Skeletal muscle satellite cell (primary cell): ENCODE results near the gene RIPOR3.
"Not testable (repeated sequence)": the region's sequence is repeated elsewhere in the genome, so short reads cannot be mapped to it uniquely, and the experiment has no call there.

Source experiments
- H3K27me3 ChIP-seq: 2 replicates; pipeline ENCODE4 v1.7.0; 2013; ENCODE audit warnings: low read length; ENCODE audit not compliant: control insufficient read depth, insufficient read depth
- H3K36me3 ChIP-seq: 2 replicates; pipeline ENCODE4 v1.7.0; 2013; ENCODE audit warnings: mild to moderate bottlenecking, control low read depth, low read length; ENCODE audit not compliant: insufficient read depth
- H3K4me1 ChIP-seq: 2 replicates; pipeline ENCODE4 v1.7.0; 2013; ENCODE audit warnings: low read length; ENCODE audit not compliant: control insufficient read depth, insufficient read depth
- H3K4me2 ChIP-seq: 2 replicates; pipeline ENCODE4 v1.7.0; 2013; ENCODE audit warnings: mild to moderate bottlenecking, low read length
- H3K4me3 ChIP-seq: 2 replicates; pipeline ENCODE4 v1.7.0; 2013; ENCODE audit warnings: low read length
- H3K9ac ChIP-seq: 2 replicates; pipeline ENCODE4 v1.7.0; 2013; ENCODE audit warnings: mild to moderate bottlenecking, low read depth, low read length, moderate library complexity
- H3K9me3 ChIP-seq: replicated peaks from 2 replicates; pipeline ENCODE4 v1.7.0; 2013; ENCODE audit warnings: mild to moderate bottlenecking, control low read depth, low read length

RIPOR3 gene

GRCh38 chr20:50681359-50682064 lies 9.8 kb downstream of the RIPOR3 start:
- H3K36me3 ChIP-seq, result no peaks in the 10 kb centered on the region
- H3K4me3 ChIP-seq, result no peak overlapping the region
- H3K4me2 ChIP-seq, result no peak overlapping the region
- H3K9me3 ChIP-seq, result no peaks in the 10 kb centered on the region
- no peak overlapping the region for H3K9ac ChIP-seq
- H3K27me3 ChIP-seq, result peaks cover 30% of the 10 kb centered on the region
- no peaks in the 10 kb centered on the region for H3K4me1 ChIP-seq

GRCh38 chr20:50680105-50680960 lies 11.0 kb downstream of the RIPOR3 start:
- Histone ChIP-seq H3K27me3 (peaks cover 41% of the 10 kb centered on the region), H3K4me1 (no peaks in the 10 kb centered on the region), H3K9ac (no peak overlapping the region), H3K9me3 (no peaks in the 10 kb centered on the region), H3K36me3 (no peaks in the 10 kb centered on the region), H3K4me3 (no peak overlapping the region), H3K4me2 (no peak overlapping the region)

GRCh38 chr20:50679753-50680104 lies 11.6 kb downstream of the RIPOR3 start:
- H3K4me3 ChIP-seq, result no peak overlapping the region
- H3K4me1 ChIP-seq, result no peaks in the 10 kb centered on the region
- no peaks in the 10 kb centered on the region for H3K9me3 ChIP-seq
- H3K4me2 ChIP-seq, result no peak overlapping the region
- peaks cover 42% of the 10 kb centered on the region for H3K27me3 ChIP-seq
- H3K9ac ChIP-seq, result no peak overlapping the region
- H3K36me3 ChIP-seq, result no peaks in the 10 kb centered on the region

GRCh38 chr20:50678169-50678898 lies 13.0 kb downstream of the RIPOR3 start:
- H3K4me1 ChIP-seq, result no peaks in the 10 kb centered on the region
- no peak overlapping the region for H3K4me2 ChIP-seq
- H3K27me3 ChIP-seq, result peaks cover 50% of the 10 kb centered on the region
- no peaks in the 10 kb centered on the region for H3K9me3 ChIP-seq
- no peak overlapping the region for H3K4me3 ChIP-seq
- H3K36me3 ChIP-seq, result no peaks in the 10 kb centered on the region
- H3K9ac ChIP-seq, result no peak overlapping the region

- no peaks in the 10 kb centered on the region for H3K9me3 ChIP-seq
- H3K27me3 ChIP-seq, result peaks cover 54% of the 10 kb centered on the region
- H3K4me1 ChIP-seq, result no peaks in the 10 kb centered on the region
- H3K9ac ChIP-seq, result no peak overlapping the region
- no peaks in the 10 kb centered on the region for H3K36me3 ChIP-seq
- H3K4me3 ChIP-seq, result no peak overlapping the region
- H3K4me2 ChIP-seq, result no peak overlapping the region
These were observed 14.5 kb downstream of the RIPOR3 start for GRCh38 chr20:50676858-50677257.

DNA sequence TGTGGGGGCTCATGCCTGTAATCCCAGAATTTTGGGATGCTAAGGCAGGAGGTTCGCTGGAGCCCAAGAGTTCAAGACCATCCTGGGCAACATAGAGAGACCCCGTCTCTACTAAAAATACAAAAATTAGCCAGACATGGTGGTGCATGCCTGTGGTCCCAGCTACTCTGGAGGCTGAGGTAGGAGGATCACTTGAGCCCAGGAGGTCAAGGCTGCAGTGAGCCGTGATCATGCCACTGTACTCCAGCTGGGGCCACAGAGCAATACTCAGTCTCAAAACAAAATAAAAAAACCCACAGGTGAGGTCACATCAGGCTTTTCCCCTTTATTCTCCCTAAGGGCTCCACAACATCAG lies 15.0 kb downstream of the RIPOR3 start:
- not testable (repeated sequence) for H3K4me2 ChIP-seq, H3K36me3 ChIP-seq, H3K9me3 ChIP-seq, H3K4me3 ChIP-seq, H3K4me1 ChIP-seq, H3K9ac ChIP-seq
- H3K27me3 ChIP-seq, result peaks cover 54% of the 10 kb centered on the region

DNA sequence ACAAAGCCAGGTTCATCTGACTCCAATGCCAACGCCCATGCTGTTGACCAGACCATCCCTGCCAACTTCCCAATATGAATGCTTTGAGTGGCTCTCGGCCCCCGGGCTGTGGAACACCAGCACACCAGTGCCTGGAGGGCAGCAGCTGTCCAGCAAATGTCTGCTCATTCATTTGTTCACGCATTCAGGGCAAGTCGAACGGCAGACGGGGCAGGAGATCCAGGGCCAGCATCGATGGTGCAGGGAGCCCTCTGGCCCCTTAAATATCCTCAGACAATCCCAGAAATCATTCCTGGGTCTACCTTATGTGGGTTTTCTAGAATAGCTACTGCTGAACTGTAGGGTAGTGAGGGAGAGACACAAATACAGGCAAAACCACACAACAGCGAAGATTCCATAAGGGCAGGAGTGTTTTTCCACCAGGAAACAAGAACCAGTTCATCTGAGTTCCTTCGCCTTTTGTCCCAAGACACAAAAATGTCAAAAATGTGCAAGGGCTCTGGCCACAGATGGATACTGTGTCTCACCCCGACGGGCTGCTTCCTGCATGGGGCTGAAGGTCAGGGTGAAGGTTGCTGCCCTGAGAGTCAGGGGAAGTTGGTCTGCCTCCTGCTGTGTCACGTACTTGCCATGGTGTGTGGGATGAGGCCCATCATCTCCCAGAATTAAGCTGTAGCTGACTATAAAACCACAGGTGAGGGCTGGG lies 15.5 kb downstream of the RIPOR3 start:
- Histone ChIP-seq H3K9ac (no peak overlapping the region), H3K27me3 (peaks cover 52% of the 10 kb centered on the region), H3K4me2 (no peak overlapping the region), H3K4me3 (no peak overlapping the region), H3K9me3 (no peaks in the 10 kb centered on the region), H3K36me3 (no peaks in the 10 kb centered on the region), H3K4me1 (no peaks in the 10 kb centered on the region)

GRCh38 chr20:50674138-50674825 lies 17.1 kb downstream of the RIPOR3 start:
- no peak overlapping the region for H3K4me2 ChIP-seq

GRCh38 chr20:50673466-50674137 lies 17.7 kb downstream of the RIPOR3 start:
- Histone ChIP-seq H3K4me3 (no peak overlapping the region), H3K9ac (no peak overlapping the region), H3K36me3 (no peaks in the 10 kb centered on the region), H3K27me3 (peaks cover 40% of the 10 kb centered on the region), H3K9me3 (no peaks in the 10 kb centered on the region), H3K4me1 (no peaks in the 10 kb centered on the region), H3K4me2 (no peak overlapping the region)

More at GRCh38 chr20:50674138-50674825, 17.1 kb downstream of the RIPOR3 start:
- H3K27me3 ChIP-seq, result peaks cover 40% of the 10 kb centered on the region
- no peaks in the 10 kb centered on the region for H3K9me3 ChIP-seq
- no peaks in the 10 kb centered on the region for H3K36me3 ChIP-seq
- H3K4me3 ChIP-seq, result no peak overlapping the region
- no peaks in the 10 kb centered on the region for H3K4me1 ChIP-seq
- H3K9ac ChIP-seq, result no peak overlapping the region

DNA sequence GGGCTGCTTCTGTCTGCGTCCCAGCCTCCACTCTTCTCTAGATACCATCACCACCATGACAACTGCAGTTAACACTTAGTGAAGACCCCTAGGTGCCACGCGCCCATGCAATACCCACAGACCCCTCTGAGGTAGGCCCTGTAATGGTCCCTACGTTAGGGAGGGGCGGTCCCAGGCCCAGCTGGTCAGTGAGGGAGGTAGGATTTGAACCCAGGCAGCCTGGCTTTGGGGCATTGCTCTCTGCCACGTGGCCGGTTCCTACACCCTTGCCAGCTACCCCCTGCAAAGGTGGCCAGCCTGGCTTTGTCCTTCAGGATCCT lies 18.2 kb downstream of the RIPOR3 start:
- Histone ChIP-seq H3K4me2 (no peak overlapping the region), H3K36me3 (no peaks in the 10 kb centered on the region), H3K27me3 (peaks cover 43% of the 10 kb centered on the region), H3K4me1 (no peaks in the 10 kb centered on the region), H3K9me3 (no peaks in the 10 kb centered on the region), H3K4me3 (no peak overlapping the region), H3K9ac (no peak overlapping the region)
